Stimulated activated CD4-positive, alpha-beta T cell treated with anti-CD3 and anti-CD28 coated beads, Interleukin-15, amount 100 ng/mL, for 48 hours (primary cell): Measurements from ENCODE around the gene EFCAB10.
"Not testable (repeated sequence)": the region's sequence is repeated elsewhere in the genome, so short reads cannot be mapped to it uniquely, and the experiment has no call there.

Experiments
- DNase-seq, 2 donors: peaks; one replicate each; pipeline ENCODE4 v3.0.0-alpha.2; 2020; ENCODE audit warnings: low read depth in 2 of 2

Gene EFCAB10

GRCh38 chr7:105530546-105530945 is 50.7 kb downstream of the EFCAB10 start:
- no peak for DNase-seq

- no peak for DNase-seq
These were observed 51.2 kb downstream of the EFCAB10 start for GRCh38 chr7:105530126-105530525.

- DNase-seq, result not testable (repeated sequence)
These were observed 53.6 kb downstream of the EFCAB10 start for GRCh38 chr7:105527737-105528136.

- no peak for DNase-seq
These were observed 56.5 kb downstream of the EFCAB10 start for GRCh38 chr7:105524840-105525239.

GRCh38 chr7:105524423-105524822 is 56.9 kb downstream of the EFCAB10 start:
- DNase-seq, result not testable (repeated sequence)

GRCh38 chr7:105521717-105522463 is 59.4 kb downstream of the EFCAB10 start, which contains the start of gene PUS7:
Gene PUS7 (minus strand): TSS chr7:105522271. CDS start chr7:105508512, 13,759 bp downstream.
- DNase-seq, result peak; percentile 69 to 76

- DNase-seq, result peak in 1 of 2 donors; percentile 35
These were observed 60.1 kb downstream of the EFCAB10 start for GRCh38 chr7:105521027-105521716.

GRCh38 chr7:105520620-105521019 is 60.7 kb downstream of the EFCAB10 start:
- not testable (repeated sequence) for DNase-seq

GRCh38 chr7:105519353-105519752 is 61.9 kb downstream of the EFCAB10 start:
- DNase-seq, result no peak

- DNase-seq, result not testable (repeated sequence)
These were observed 65.7 kb downstream of the EFCAB10 start for GRCh38 chr7:105515610-105516009.
